Right atrium auricular region (tissue), 2 donors: ENCODE results near the gene NCKAP5L. TPM values are rescaled to one million over a fixed set of nuclear protein-coding genes. Genes with fewer than 3 reads are reported as not detected.

Experiments used
- DNase-seq: peaks from one replicate; pipeline ENCODE4 v3.0.0-alpha.2; 2019; ENCODE audit warnings: low spot score
- H3K27ac ChIP-seq, 2 donors: fragments of 200-600 bp; sonication (generic); 1 replicate in 1 of 2; 2 replicates in 1 of 2; pipeline ENCODE4 v1.5.1; 2016 to 2019
- H3K27me3 ChIP-seq, 2 donors: fragments of 200-600 bp; sonication (generic); one replicate each; pipeline versions ENCODE4 v1.5.1 to v1.6.0; 2017 to 2019
- H3K36me3 ChIP-seq: fragments of 200-600 bp; sonication (generic); one replicate; pipeline ENCODE4 v1.5.1; 2016
- H3K4me1 ChIP-seq, 2 donors: fragments of 200-600 bp; sonication (generic); one replicate each; pipeline versions ENCODE4 v1.5.1 to v1.6.0; 2017 to 2019
- H3K4me3 ChIP-seq, 2 donors: fragments of 200-600 bp; sonication (generic); 1 replicate in 1 of 2; 2 replicates in 1 of 2; pipeline ENCODE4 v1.5.1; 2017 to 2019; ENCODE audit warnings: mild to moderate bottlenecking in 1 of 2, moderate library complexity in 1 of 2
- H3K9me3 ChIP-seq, 2 donors: fragments of 200-600 bp; sonication (generic); one replicate each; pipeline ENCODE4 v1.5.1; 2019
- CTCF ChIP-seq, 2 donors: fragments of 200-600 bp; sonication (generic); IDR thresholded peaks; one replicate each; pipeline ENCODE4 v1.5.1; 2019; ENCODE audit warnings: antibody characterized with exemption in 2 of 2
- total RNA-seq, 2 donors: library from RNA; depleted of rRNA; stranded (reverse); fragments of >200 nt; gene quantifications; one replicate each; pipeline ENCODE4 v1.1.0, GENCODE V29; 2016

NCKAP5L gene
- total RNA-seq, 2 donors from 2014 or later, result 18.6 to 18.7 TPM

GRCh38 chr12:49803693-49804450, 24.3 kb downstream of the NCKAP5L start:
- Histone ChIP-seq H3K27me3 (no peaks in the 10 kb centered on the region), H3K4me3 (no peak overlapping the region), H3K36me3 (peaks cover 56% of the 10 kb centered on the region), H3K9me3 (no peaks in the 10 kb centered on the region), H3K27ac (no peak overlapping the region), H3K4me1 (peaks cover 0 to 45% of the 10 kb centered on the region in 2 donors)
- TF ChIP-seq CTCF (IDR thresholded peaks at IDR 0.05), result no peak
- no peak for DNase-seq

GRCh38 chr12:49801141-49802063, 26.8 kb downstream of the NCKAP5L start:
- H3K4me1 ChIP-seq, result peaks cover 0 to 25% of the 10 kb centered on the region in 2 donors
- no peak overlapping the region for H3K4me3 ChIP-seq
- peak overlapping the region; percentile 56 to 60 for H3K27ac ChIP-seq
- H3K27me3 ChIP-seq, result no peaks in the 10 kb centered on the region
- no peaks in the 10 kb centered on the region for H3K9me3 ChIP-seq
- peaks cover 81% of the 10 kb centered on the region for H3K36me3 ChIP-seq
- TF ChIP-seq CTCF (IDR thresholded peaks at IDR 0.05), result no peak
- DNase-seq, result no peak

GRCh38 chr12:49800421-49801140, 27.6 kb downstream of the NCKAP5L start:
- Histone ChIP-seq H3K4me3 (no peak overlapping the region), H3K27ac (peak overlapping the region; percentile 56 to 60), H3K4me1 (peaks cover 0 to 19% of the 10 kb centered on the region in 2 donors), H3K9me3 (no peaks in the 10 kb centered on the region), H3K36me3 (peaks cover 78% of the 10 kb centered on the region), H3K27me3 (no peaks in the 10 kb centered on the region)
- no peak for DNase-seq
- no peak for TF ChIP-seq CTCF (IDR thresholded peaks at IDR 0.05)

- Histone ChIP-seq H3K27me3 (no peaks in the 10 kb centered on the region), H3K4me1 (peaks cover 0 to 19% of the 10 kb centered on the region in 2 donors), H3K36me3 (peaks cover 62% of the 10 kb centered on the region), H3K9me3 (no peaks in the 10 kb centered on the region), H3K4me3 (no peak overlapping the region), H3K27ac (no peak overlapping the region)
- no peak for DNase-seq
- no peak for TF ChIP-seq CTCF (IDR thresholded peaks at IDR 0.05)
These were observed 29.3 kb downstream of the NCKAP5L start for GRCh38 chr12:49798934-49799333.

- Histone ChIP-seq H3K9me3 (no peaks in the 10 kb centered on the region), H3K4me3 (no peak overlapping the region), H3K27ac (no peak overlapping the region), H3K4me1 (peaks cover 0 to 19% of the 10 kb centered on the region in 2 donors), H3K27me3 (no peaks in the 10 kb centered on the region), H3K36me3 (peaks cover 56% of the 10 kb centered on the region)
- no peak for TF ChIP-seq CTCF (IDR thresholded peaks at IDR 0.05)
- DNase-seq, result no peak
These were observed 30.0 kb downstream of the NCKAP5L start for GRCh38 chr12:49798248-49798647.
